ENCODE measurements around the gene ANAPC2. TPM values are rescaled to one million over a fixed set of nuclear protein-coding genes. Genes with fewer than 3 reads are reported as not detected.

Gene ANAPC2
- total and polyA plus RNA-seq, 4 donors: 9.3 to 32.6 (median 19.6) TPM

- TF ChIP-seq CTCF (IDR thresholded peaks at IDR 0.05; ENCODE audit: low read depth, low read length, missing input control) (no peak), RAD21 (IDR thresholded peaks at IDR 0.05) (no peak)
These were observed 45.0 kb upstream of the ANAPC2 start (continued) for GRCh38 chr9:137233143-137233980.

- Histone ChIP-seq H3K4me3 (ENCODE audit: low read depth in 1 of 3, low read length in 3 of 3) (no peak overlapping the region), H3K4me1 (ENCODE audit: control insufficient read depth in 4 of 4, insufficient read depth in 4 of 4, low read length in 3 of 4) (peaks cover 5 to 14% (median 8%) of the 10 kb centered on the region in 4 donors), H3K9me3 (ENCODE audit: control insufficient read depth in 4 of 4, low read length in 3 of 4) (no peaks in the 10 kb centered on the region), H3K36me3 (ENCODE audit: control insufficient read depth in 4 of 4, insufficient read depth in 3 of 4, low read depth in 1 of 4, low read length in 3 of 4) (no peaks in the 10 kb centered on the region), H3K27ac (ENCODE audit: low read depth in 1 of 2, low read length in 2 of 2) (no peak overlapping the region), H3K9ac (ENCODE audit: low read depth in 1 of 2, low read length in 2 of 2) (no peak overlapping the region), H3K27me3 (ENCODE audit: control insufficient read depth in 4 of 4, insufficient read depth in 4 of 4, low read length in 3 of 4) (no peaks in the 10 kb centered on the region)
- TF ChIP-seq MAX (IDR thresholded peaks at IDR 0.05): no peak
- TF ChIP-seq FOXA2 (IDR thresholded peaks at IDR 0.05): no peak
- no peak for TF ChIP-seq JUND (IDR thresholded peaks at IDR 0.05)
- TF ChIP-seq EGR1 (IDR thresholded peaks at IDR 0.05; ENCODE audit: low read depth in 2 of 2): no peak
- no peak for TF ChIP-seq CTCF (IDR thresholded peaks at IDR 0.05; ENCODE audit: low read depth, low read length, missing input control)
- no peak for TF ChIP-seq TAF1 (conservative IDR thresholded peaks at IDR 0.05)
- no peak for TF ChIP-seq SP1 (IDR thresholded peaks at IDR 0.05)
- no peak for TF ChIP-seq ZBTB33 (IDR thresholded peaks at IDR 0.05)
- TF ChIP-seq RAD21 (IDR thresholded peaks at IDR 0.05): no peak
- no peak for TF ChIP-seq ATF3 (IDR thresholded peaks at IDR 0.05)
- no peak for TF ChIP-seq GABPA (IDR thresholded peaks at IDR 0.05 in 1 of 2, conservative IDR thresholded peaks at IDR 0.05 in 1 of 2)
- no peak for TF ChIP-seq NR2F2 (IDR thresholded peaks at IDR 0.05)
- TF ChIP-seq RXRA (IDR thresholded peaks at IDR 0.05): no peak
- TF ChIP-seq HNF4A (conservative IDR thresholded peaks at IDR 0.05): no peak
- TF ChIP-seq FOXA1 (IDR thresholded peaks at IDR 0.05): no peak
- no peak for TF ChIP-seq YY1 (IDR thresholded peaks at IDR 0.05)
- no peak for DNase-seq (ENCODE audit: low spot score)
- WGBS: 87% methylated on average over 24 of the region's 24 CpGs
These were observed 44.1 kb upstream of the ANAPC2 start for GRCh38 chr9:137232510-137232909.
